HL-60 (cell line): Measurements from ENCODE around the gene SLC6A7.

Experiments
- CTCF ChIP-seq: IDR thresholded peaks from one replicate; pipeline ENCODE4 v1.5.1; 2011; ENCODE audit warnings: low read length, control low read depth, inconsistent platforms; ENCODE audit not compliant: insufficient read depth
- POLR2AphosphoS5 ChIP-seq: IDR thresholded peaks from 2 replicates; pipeline ENCODE4 v1.6.1; 2012; ENCODE audit warnings: low read depth
- REST ChIP-seq: IDR thresholded peaks from 2 replicates; pipeline ENCODE4 v1.6.1; 2012; ENCODE audit warnings: low read depth; ENCODE audit not compliant: insufficient replicate concordance
- SPI1 ChIP-seq: IDR thresholded peaks from 2 replicates; pipeline ENCODE4 v1.6.1; 2012; ENCODE audit warnings: low read depth, mild to moderate bottlenecking, borderline replicate concordance

- no peak for TF ChIP-seq REST
- TF ChIP-seq CTCF, result no peak
- TF ChIP-seq POLR2AphosphoS5, result no peak
- no peak for TF ChIP-seq SPI1
These were observed 33.6 kb downstream of the SLC6A7 start for GRCh38 chr5:150223474-150223873.
